Neural progenitor cell (in vitro differentiated cells): Measurements from ENCODE around the gene ICE1. TPM values are rescaled to one million over a fixed set of nuclear protein-coding genes. Genes with fewer than 3 reads are reported as not detected.

Experiments
- DNase-seq: peaks from one replicate; pipeline ENCODE4 v3.0.0-alpha.2; 2016; ENCODE audit warnings: low spot score
- H2AFZ ChIP-seq: fragments of 200-600 bp; sonication (generic); replicated peaks from 2 replicates; pipeline ENCODE4 v1.6.1; 2016; ENCODE audit warnings: antibody characterized with exemption
- H3F3A ChIP-seq: fragments of 200-600 bp; sonication (generic); 2 replicates; pipeline ENCODE4 v1.6.1; 2016; ENCODE audit warnings: antibody characterized with exemption, low read depth
- H3K27ac ChIP-seq: fragments of 200-600 bp; sonication (generic); 2 replicates; pipeline ENCODE4 v1.5.1; 2016; ENCODE audit warnings: mild to moderate bottlenecking
- H3K27me3 ChIP-seq: fragments of 200-600 bp; sonication (generic); 2 replicates; pipeline ENCODE4 v1.6.1; 2016; ENCODE audit warnings: mild to moderate bottlenecking, moderate library complexity
- H3K36me3 ChIP-seq: fragments of 200-600 bp; sonication (generic); 2 replicates; pipeline ENCODE4 v1.5.1; 2016
- H3K4me1 ChIP-seq: fragments of 200-600 bp; sonication (generic); 2 replicates; pipeline ENCODE4 v1.6.1; 2016; ENCODE audit warnings: mixed run types
- H3K4me2 ChIP-seq: fragments of 200-600 bp; sonication (generic); 2 replicates; pipeline ENCODE4 v1.6.1; 2016
- H3K4me3 ChIP-seq: fragments of 200-600 bp; sonication (generic); 2 replicates; pipeline ENCODE4 v1.5.1; 2016
- H3K79me2 ChIP-seq: fragments of 200-600 bp; sonication (generic); 2 replicates; pipeline ENCODE4 v1.6.1; 2016; ENCODE audit warnings: low read depth
- H3K9ac ChIP-seq: fragments of 200-600 bp; sonication (generic); 2 replicates; pipeline ENCODE4 v1.6.1; 2016
- H3K9me3 ChIP-seq: fragments of 200-600 bp; sonication (generic); 2 replicates; pipeline ENCODE4 v1.5.1; 2016; ENCODE audit warnings: low read depth
- H4K20me1 ChIP-seq: fragments of 200-600 bp; sonication (generic); 2 replicates; pipeline ENCODE4 v1.6.1; 2016; ENCODE audit warnings: low read depth
- H3K27ac Mint-ChIP-seq: 3 replicates; pipeline ENCODE4 v1.8.0; 2021; ENCODE audit warnings: mixed read lengths
- H3K27me3 Mint-ChIP-seq: 2 replicates; pipeline ENCODE4 v1.8.0; 2022; ENCODE audit warnings: low read depth, mild to moderate bottlenecking, inconsistent platforms, moderate library complexity, mixed read lengths; ENCODE audit not compliant: insufficient read depth
- H3K36me3 Mint-ChIP-seq: 3 replicates; pipeline ENCODE4 v1.8.0; 2021; ENCODE audit warnings: mixed read lengths
- H3K4me1 Mint-ChIP-seq: 3 replicates; pipeline ENCODE4 v1.8.0; 2021; ENCODE audit warnings: mixed read lengths
- H3K4me3 Mint-ChIP-seq: 3 replicates; pipeline ENCODE4 v1.8.0; 2021; ENCODE audit warnings: mild to moderate bottlenecking, moderate library complexity, mixed read lengths
- H3K9me3 Mint-ChIP-seq: 3 replicates; pipeline ENCODE4 v1.8.0; 2020; ENCODE audit warnings: mixed read lengths
- EZH2 ChIP-seq: fragments of 200-600 bp; sonication (generic); IDR thresholded peaks from 2 replicates; pipeline ENCODE4 v1.6.1; 2017; ENCODE audit warnings: antibody characterized with exemption, mild to moderate bottlenecking, moderate library complexity
- EZH2phosphoT487 ChIP-seq: fragments of 200-600 bp; sonication (generic); IDR thresholded peaks from 2 replicates; pipeline ENCODE4 v1.6.1; 2017; ENCODE audit warnings: antibody characterized with exemption
- total RNA-seq: library from RNA; depleted of rRNA; stranded (reverse); fragments of >200 nt; gene quantifications from 2 replicates; pipeline ENCODE4 v1.2.3, GENCODE V29; 2015; ENCODE audit warnings: low replicate concordance
- TF ChIP-seq, protein P1 (sequence below): fragments of 200-600 bp; sonication (generic); IDR thresholded peaks from 2 replicates; pipeline ENCODE4 v1.5.1; 2017; ENCODE audit warnings: antibody characterized with exemption, mild to moderate bottlenecking

Gene ICE1
- total RNA-seq, 1 donor from 2014 or later: 47.6 TPM

DNA sequence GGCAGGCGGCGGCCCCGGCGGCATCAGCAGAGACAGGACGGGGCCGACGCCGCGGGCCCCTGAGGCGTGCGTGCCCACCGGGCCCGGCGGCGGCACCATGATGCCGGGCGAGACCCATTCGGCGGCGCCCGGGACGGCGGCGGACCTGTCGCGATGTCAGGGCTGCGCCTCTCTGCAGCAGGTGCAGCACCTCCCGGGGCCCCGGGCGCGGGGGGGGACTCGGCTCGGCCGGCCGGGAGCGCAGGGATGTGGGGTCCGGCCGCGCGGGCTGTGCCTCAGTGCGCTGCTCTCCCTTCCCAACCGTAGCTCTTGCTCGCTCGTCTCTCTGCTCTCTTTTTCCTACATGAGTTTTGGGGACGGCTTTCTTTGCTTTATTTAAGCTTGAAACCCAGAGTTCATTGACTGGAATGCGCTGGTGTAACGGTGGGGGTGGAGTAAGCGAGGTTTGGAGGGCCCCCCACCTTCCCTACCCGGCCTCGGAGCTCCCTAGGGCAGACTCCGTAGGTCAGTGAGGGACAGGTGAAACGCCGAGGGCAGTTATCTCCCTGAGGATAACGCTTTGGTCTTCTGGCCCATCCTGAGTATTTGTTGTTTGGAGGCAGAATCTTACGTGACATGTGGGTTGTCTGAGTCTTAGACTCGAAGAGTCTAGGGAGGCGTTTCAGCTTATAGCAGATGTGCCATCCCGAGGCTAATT, 490 bp downstream of the ICE1 start:
- peaks cover 43% of the 10 kb centered on the region for H4K20me1 ChIP-seq
- peak overlapping the region; percentile 71 for H2AFZ ChIP-seq
- Mint-ChIP-seq H3K27me3 (peaks cover 2% of the 10 kb centered on the region), H3K36me3 (peaks cover 2% of the 10 kb centered on the region), H3K4me3 (peak overlapping the region; percentile 89), H3K27ac (peak overlapping the region; percentile 29), H3K4me1 (peaks cover 21% of the 10 kb centered on the region), H3K9me3 (no peaks in the 10 kb centered on the region)
- H3K79me2 ChIP-seq: peaks cover 54% of the 10 kb centered on the region
- no peaks in the 10 kb centered on the region for H3K9me3 ChIP-seq
- H3F3A ChIP-seq: peaks cover 10% of the 10 kb centered on the region
- H3K4me3 ChIP-seq: peak overlapping the region; percentile 86
- no peak for TF ChIP-seq EZH2
- TF ChIP-seq EZH2phosphoT487: no peak
- TF ChIP-seq, protein P1, sequence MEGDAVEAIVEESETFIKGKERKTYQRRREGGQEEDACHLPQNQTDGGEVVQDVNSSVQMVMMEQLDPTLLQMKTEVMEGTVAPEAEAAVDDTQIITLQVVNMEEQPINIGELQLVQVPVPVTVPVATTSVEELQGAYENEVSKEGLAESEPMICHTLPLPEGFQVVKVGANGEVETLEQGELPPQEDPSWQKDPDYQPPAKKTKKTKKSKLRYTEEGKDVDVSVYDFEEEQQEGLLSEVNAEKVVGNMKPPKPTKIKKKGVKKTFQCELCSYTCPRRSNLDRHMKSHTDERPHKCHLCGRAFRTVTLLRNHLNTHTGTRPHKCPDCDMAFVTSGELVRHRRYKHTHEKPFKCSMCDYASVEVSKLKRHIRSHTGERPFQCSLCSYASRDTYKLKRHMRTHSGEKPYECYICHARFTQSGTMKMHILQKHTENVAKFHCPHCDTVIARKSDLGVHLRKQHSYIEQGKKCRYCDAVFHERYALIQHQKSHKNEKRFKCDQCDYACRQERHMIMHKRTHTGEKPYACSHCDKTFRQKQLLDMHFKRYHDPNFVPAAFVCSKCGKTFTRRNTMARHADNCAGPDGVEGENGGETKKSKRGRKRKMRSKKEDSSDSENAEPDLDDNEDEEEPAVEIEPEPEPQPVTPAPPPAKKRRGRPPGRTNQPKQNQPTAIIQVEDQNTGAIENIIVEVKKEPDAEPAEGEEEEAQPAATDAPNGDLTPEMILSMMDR: no peak
- H3K27ac ChIP-seq: peak overlapping the region; percentile 98
- no peaks in the 10 kb centered on the region for H3K27me3 ChIP-seq
- no peak for DNase-seq
- H3K9ac ChIP-seq: peak overlapping the region; percentile 82
- H3K4me1 ChIP-seq: peaks cover 19% of the 10 kb centered on the region
- H3K36me3 ChIP-seq: no peaks in the 10 kb centered on the region
- peak overlapping the region; percentile 85 for H3K4me2 ChIP-seq

DNA sequence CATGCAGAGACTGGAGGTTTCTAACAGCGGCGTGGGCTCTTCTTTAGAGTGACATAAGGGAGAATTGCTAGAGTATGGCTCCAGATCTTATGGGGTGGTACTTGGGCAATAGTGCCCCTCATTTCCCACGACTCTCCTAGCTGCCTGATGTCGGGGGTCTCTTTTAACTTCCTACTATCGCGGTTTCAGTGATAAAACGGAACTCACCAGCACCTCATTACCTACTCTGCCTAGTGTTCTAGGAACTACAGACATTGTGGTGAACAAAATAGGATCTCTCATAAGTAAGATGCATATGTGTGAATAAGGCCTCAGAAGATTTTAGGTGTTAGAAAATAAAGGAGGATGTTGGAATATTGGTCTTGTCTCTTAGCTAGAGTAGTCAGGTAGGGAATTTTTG, 1.1 kb downstream of the ICE1 start:
- Histone ChIP-seq H3K9ac (no peak overlapping the region), H3F3A (peaks cover 10% of the 10 kb centered on the region), H3K36me3 (no peaks in the 10 kb centered on the region), H2AFZ (no peak overlapping the region), H3K79me2 (peaks cover 61% of the 10 kb centered on the region), H3K27me3 (no peaks in the 10 kb centered on the region), H3K4me1 (peaks cover 19% of the 10 kb centered on the region), H3K27ac (no peak overlapping the region), H3K4me2 (peak overlapping the region; percentile 85), H4K20me1 (peaks cover 47% of the 10 kb centered on the region), H3K9me3 (no peaks in the 10 kb centered on the region), H3K4me3 (peak overlapping the region; percentile 86)
- TF ChIP-seq, protein P1: no peak
- no peak for TF ChIP-seq EZH2phosphoT487
- TF ChIP-seq EZH2: no peak
- H3K27ac Mint-ChIP-seq: no peak overlapping the region
- H3K36me3 Mint-ChIP-seq: peaks cover 2% of the 10 kb centered on the region
- H3K9me3 Mint-ChIP-seq: no peaks in the 10 kb centered on the region
- peaks cover 21% of the 10 kb centered on the region for H3K4me1 Mint-ChIP-seq
- no peaks in the 10 kb centered on the region for H3K27me3 Mint-ChIP-seq
- no peak for DNase-seq
- H3K4me3 Mint-ChIP-seq: no peak overlapping the region

DNA sequence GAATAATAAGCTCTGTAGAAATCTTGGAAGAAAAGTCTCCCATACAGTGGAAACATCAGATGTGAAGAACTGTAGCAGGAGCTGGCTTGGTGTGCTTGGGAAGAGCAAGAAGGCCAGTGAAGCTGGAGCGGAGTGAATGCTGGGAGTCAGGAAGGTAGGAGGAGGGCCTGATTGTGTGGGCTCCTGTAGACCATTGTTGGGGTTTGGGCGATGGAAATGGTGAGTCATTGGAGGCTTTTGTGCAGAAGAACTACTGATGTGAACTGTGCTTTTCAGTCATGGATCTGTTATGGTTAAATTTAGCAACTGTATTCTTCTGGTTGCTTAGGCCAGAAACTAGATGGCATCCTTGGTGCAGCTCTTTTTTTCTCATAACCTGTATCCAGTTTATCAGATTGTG, 2.3 kb downstream of the ICE1 start:
- Histone ChIP-seq H3K27me3 (no peaks in the 10 kb centered on the region), H3K4me1 (peaks cover 19% of the 10 kb centered on the region), H2AFZ (no peak overlapping the region), H4K20me1 (peaks cover 59% of the 10 kb centered on the region), H3K4me2 (no peak overlapping the region), H3K36me3 (no peaks in the 10 kb centered on the region), H3K9ac (no peak overlapping the region), H3K79me2 (peaks cover 72% of the 10 kb centered on the region), H3K27ac (no peak overlapping the region), H3K4me3 (no peak overlapping the region), H3K9me3 (no peaks in the 10 kb centered on the region), H3F3A (peaks cover 10% of the 10 kb centered on the region)
- no peak for TF ChIP-seq EZH2phosphoT487
- no peak for TF ChIP-seq EZH2
- TF ChIP-seq, protein P1: no peak
- no peaks in the 10 kb centered on the region for H3K9me3 Mint-ChIP-seq
- peaks cover 2% of the 10 kb centered on the region for H3K36me3 Mint-ChIP-seq
- H3K4me3 Mint-ChIP-seq: no peak overlapping the region
- DNase-seq: no peak
- H3K4me1 Mint-ChIP-seq: peaks cover 13% of the 10 kb centered on the region
- no peaks in the 10 kb centered on the region for H3K27me3 Mint-ChIP-seq
- H3K27ac Mint-ChIP-seq: no peak overlapping the region
